Measurements from ENCODE around the gene CLRN2. TPM values are rescaled to one million over a fixed set of nuclear protein-coding genes. Genes with fewer than 3 reads are reported as not detected.

The CLRN2 gene
- total RNA-seq, 1 experiment from 2014 or later, result not detected

DNA sequence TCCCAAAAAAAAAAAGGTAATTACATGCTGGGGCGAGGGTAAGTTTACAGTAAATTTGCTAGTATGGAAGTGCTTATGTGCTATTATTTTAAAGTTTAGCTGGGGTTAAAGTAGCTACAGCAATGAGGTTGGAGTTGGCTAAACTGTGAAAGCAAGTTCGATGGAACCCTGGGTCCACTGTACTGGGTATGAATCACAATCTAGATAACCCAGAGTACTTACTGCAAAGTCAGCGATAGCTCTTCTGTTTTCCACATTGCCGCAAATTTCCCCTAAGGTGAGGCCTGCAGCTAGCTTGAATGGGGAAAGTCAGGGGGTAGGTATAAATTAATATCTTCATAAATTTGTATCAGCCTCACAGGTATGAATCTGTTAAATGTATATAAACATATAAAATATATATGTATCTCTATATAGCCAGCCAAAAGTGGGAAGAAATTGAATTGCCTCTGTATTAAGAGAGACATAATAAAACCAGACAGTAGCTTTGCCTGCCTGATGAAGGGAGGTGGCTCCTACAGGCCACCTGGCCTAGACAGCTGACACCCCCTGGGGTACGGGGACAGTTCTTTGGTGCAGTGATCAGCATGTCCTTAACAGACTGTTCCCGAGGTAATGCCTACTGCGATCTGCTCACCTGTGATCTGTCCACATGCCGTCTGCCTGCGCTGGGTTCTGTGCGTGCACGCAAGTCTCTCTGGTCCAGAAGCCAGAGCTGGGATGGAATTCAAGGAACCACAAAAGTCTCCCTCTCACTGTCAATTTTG is 30.6 kb downstream of the CLRN2 start (continued):
- TF ChIP-seq, protein P1, sequence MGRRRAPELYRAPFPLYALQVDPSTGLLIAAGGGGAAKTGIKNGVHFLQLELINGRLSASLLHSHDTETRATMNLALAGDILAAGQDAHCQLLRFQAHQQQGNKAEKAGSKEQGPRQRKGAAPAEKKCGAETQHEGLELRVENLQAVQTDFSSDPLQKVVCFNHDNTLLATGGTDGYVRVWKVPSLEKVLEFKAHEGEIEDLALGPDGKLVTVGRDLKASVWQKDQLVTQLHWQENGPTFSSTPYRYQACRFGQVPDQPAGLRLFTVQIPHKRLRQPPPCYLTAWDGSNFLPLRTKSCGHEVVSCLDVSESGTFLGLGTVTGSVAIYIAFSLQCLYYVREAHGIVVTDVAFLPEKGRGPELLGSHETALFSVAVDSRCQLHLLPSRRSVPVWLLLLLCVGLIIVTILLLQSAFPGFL (CRISPR knock-in tag; IDR thresholded peaks at IDR 0.05; ENCODE audit: borderline replicate concordance), result no peak
- TF ChIP-seq ZNF121 (CRISPR knock-in tag; IDR thresholded peaks at IDR 0.05) (no peak), RELA (CRISPR knock-in tag; IDR thresholded peaks at IDR 0.05; ENCODE audit: borderline replicate concordance) (no peak)

DNA sequence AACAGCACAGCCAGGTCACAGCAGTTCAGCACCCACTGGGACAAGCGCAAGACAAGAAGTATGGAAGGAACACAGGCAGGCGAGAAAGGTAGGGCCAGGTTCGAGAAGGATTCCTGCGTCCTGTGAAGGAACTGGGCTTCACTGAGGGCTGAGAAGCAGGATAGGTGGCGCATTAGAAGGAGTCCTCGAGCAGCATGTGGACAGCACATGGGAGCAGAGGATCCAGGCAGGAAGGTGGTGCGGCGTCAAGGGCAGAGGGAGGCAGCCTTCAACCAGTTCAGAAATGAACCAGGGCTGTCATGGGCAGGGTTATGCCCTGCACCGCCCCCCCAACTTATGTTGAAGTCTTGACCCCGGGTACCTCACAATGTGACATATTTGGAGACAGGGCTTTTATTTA is 31.3 kb downstream of the CLRN2 start:
- Mint-ChIP-seq H3K4me3 (no peak overlapping the region), H3K9me3 (no peaks in the 10 kb centered on the region), H3K36me3 (no peaks in the 10 kb centered on the region), H3K27me3 (ENCODE audit: low read depth) (peaks cover 3% of the 10 kb centered on the region; the same call in 1 of the 2 replicates), H3K27ac (no peak overlapping the region), H3K4me1 (peaks cover 8% of the 10 kb centered on the region)
- DNase-seq (ENCODE audit: low spot score), result no peak
- ChIA-PET POLR2A (no interaction called here), CTCF (no interaction called here)
- no peak for ATAC-seq
- TF ChIP-seq, protein P2, sequence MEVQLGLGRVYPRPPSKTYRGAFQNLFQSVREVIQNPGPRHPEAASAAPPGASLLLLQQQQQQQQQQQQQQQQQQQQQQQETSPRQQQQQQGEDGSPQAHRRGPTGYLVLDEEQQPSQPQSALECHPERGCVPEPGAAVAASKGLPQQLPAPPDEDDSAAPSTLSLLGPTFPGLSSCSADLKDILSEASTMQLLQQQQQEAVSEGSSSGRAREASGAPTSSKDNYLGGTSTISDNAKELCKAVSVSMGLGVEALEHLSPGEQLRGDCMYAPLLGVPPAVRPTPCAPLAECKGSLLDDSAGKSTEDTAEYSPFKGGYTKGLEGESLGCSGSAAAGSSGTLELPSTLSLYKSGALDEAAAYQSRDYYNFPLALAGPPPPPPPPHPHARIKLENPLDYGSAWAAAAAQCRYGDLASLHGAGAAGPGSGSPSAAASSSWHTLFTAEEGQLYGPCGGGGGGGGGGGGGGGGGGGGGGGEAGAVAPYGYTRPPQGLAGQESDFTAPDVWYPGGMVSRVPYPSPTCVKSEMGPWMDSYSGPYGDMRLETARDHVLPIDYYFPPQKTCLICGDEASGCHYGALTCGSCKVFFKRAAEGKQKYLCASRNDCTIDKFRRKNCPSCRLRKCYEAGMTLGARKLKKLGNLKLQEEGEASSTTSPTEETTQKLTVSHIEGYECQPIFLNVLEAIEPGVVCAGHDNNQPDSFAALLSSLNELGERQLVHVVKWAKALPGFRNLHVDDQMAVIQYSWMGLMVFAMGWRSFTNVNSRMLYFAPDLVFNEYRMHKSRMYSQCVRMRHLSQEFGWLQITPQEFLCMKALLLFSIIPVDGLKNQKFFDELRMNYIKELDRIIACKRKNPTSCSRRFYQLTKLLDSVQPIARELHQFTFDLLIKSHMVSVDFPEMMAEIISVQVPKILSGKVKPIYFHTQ (CRISPR knock-in tag; IDR thresholded peaks at IDR 0.05), result no peak
- TF ChIP-seq ZNF232 (CRISPR knock-in tag; IDR thresholded peaks at IDR 0.05) (no peak), ZNF671 (CRISPR knock-in tag; IDR thresholded peaks at IDR 0.05) (no peak), ZNF263 (CRISPR knock-in tag; IDR thresholded peaks at IDR 0.05; ENCODE audit: low read depth) (no peak), SMAD3 (CRISPR knock-in tag; IDR thresholded peaks at IDR 0.05; ENCODE audit: borderline replicate concordance) (no peak), ZNF138 (CRISPR knock-in tag; conservative IDR thresholded peaks at IDR 0.05) (no peak), ZBTB21 (CRISPR knock-in tag; IDR thresholded peaks at IDR 0.05; ENCODE audit: borderline replicate concordance) (no peak), ZNF317 (CRISPR knock-in tag; IDR thresholded peaks at IDR 0.05; ENCODE audit: borderline replicate concordance, low read depth) (no peak), GTF2I (CRISPR knock-in tag; conservative IDR thresholded peaks at IDR 0.05) (no peak), FOXK1 (CRISPR knock-in tag; IDR thresholded peaks at IDR 0.05) (no peak), TP53 (CRISPR knock-in tag; IDR thresholded peaks at IDR 0.05) (no peak), RORB (CRISPR knock-in tag; IDR thresholded peaks at IDR 0.05) (no peak), HMGA2 (CRISPR knock-in tag; IDR thresholded peaks at IDR 0.05) (no peak)
- TF ChIP-seq, protein P3, sequence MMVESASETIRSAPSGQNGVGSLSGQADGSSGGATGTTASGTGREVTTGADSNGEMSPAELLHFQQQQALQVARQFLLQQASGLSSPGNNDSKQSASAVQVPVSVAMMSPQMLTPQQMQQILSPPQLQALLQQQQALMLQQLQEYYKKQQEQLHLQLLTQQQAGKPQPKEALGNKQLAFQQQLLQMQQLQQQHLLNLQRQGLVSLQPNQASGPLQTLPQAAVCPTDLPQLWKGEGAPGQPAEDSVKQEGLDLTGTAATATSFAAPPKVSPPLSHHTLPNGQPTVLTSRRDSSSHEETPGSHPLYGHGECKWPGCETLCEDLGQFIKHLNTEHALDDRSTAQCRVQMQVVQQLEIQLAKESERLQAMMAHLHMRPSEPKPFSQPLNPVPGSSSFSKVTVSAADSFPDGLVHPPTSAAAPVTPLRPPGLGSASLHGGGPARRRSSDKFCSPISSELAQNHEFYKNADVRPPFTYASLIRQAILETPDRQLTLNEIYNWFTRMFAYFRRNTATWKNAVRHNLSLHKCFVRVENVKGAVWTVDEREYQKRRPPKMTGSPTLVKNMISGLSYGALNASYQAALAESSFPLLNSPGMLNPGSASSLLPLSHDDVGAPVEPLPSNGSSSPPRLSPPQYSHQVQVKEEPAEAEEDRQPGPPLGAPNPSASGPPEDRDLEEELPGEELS (CRISPR knock-in tag; IDR thresholded peaks at IDR 0.05), result no peak
- TF ChIP-seq, protein P4, sequence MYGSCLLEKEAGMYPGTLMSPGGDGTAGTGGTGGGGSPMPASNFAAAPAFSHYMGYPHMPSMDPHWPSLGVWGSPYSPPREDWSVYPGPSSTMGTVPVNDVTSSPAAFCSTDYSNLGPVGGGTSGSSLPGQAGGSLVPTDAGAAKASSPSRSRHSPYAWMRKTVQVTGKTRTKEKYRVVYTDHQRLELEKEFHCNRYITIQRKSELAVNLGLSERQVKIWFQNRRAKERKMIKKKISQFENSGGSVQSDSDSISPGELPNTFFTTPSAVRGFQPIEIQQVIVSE (CRISPR knock-in tag; IDR thresholded peaks at IDR 0.05; ENCODE audit: borderline replicate concordance), result no peak
- TF ChIP-seq, protein P5, sequence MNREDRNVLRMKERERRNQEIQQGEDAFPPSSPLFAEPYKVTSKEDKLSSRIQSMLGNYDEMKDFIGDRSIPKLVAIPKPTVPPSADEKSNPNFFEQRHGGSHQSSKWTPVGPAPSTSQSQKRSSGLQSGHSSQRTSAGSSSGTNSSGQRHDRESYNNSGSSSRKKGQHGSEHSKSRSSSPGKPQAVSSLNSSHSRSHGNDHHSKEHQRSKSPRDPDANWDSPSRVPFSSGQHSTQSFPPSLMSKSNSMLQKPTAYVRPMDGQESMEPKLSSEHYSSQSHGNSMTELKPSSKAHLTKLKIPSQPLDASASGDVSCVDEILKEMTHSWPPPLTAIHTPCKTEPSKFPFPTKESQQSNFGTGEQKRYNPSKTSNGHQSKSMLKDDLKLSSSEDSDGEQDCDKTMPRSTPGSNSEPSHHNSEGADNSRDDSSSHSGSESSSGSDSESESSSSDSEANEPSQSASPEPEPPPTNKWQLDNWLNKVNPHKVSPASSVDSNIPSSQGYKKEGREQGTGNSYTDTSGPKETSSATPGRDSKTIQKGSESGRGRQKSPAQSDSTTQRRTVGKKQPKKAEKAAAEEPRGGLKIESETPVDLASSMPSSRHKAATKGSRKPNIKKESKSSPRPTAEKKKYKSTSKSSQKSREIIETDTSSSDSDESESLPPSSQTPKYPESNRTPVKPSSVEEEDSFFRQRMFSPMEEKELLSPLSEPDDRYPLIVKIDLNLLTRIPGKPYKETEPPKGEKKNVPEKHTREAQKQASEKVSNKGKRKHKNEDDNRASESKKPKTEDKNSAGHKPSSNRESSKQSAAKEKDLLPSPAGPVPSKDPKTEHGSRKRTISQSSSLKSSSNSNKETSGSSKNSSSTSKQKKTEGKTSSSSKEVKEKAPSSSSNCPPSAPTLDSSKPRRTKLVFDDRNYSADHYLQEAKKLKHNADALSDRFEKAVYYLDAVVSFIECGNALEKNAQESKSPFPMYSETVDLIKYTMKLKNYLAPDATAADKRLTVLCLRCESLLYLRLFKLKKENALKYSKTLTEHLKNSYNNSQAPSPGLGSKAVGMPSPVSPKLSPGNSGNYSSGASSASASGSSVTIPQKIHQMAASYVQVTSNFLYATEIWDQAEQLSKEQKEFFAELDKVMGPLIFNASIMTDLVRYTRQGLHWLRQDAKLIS (CRISPR knock-in tag; IDR thresholded peaks at IDR 0.05; ENCODE audit: borderline replicate concordance), result no peak
- TF ChIP-seq, protein P6, sequence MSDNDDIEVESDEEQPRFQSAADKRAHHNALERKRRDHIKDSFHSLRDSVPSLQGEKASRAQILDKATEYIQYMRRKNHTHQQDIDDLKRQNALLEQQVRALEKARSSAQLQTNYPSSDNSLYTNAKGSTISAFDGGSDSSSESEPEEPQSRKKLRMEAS (CRISPR knock-in tag; IDR thresholded peaks at IDR 0.05), result no peak
- TF ChIP-seq, protein P7, sequence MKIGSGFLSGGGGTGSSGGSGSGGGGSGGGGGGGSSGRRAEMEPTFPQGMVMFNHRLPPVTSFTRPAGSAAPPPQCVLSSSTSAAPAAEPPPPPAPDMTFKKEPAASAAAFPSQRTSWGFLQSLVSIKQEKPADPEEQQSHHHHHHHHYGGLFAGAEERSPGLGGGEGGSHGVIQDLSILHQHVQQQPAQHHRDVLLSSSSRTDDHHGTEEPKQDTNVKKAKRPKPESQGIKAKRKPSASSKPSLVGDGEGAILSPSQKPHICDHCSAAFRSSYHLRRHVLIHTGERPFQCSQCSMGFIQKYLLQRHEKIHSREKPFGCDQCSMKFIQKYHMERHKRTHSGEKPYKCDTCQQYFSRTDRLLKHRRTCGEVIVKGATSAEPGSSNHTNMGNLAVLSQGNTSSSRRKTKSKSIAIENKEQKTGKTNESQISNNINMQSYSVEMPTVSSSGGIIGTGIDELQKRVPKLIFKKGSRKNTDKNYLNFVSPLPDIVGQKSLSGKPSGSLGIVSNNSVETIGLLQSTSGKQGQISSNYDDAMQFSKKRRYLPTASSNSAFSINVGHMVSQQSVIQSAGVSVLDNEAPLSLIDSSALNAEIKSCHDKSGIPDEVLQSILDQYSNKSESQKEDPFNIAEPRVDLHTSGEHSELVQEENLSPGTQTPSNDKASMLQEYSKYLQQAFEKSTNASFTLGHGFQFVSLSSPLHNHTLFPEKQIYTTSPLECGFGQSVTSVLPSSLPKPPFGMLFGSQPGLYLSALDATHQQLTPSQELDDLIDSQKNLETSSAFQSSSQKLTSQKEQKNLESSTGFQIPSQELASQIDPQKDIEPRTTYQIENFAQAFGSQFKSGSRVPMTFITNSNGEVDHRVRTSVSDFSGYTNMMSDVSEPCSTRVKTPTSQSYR (CRISPR knock-in tag; IDR thresholded peaks at IDR 0.05), result no peak
